DND-41 (cell line): ENCODE measurements around the gene IKZF5.

ENCODE experiments used
- ATAC-seq: fragments of 200-7000 bp; cut with Tn5 transposase; 3 replicates; pipeline ENCODE4 v1.9.1; 2021; ENCODE audit warnings: low read depth; ENCODE audit not compliant: insufficient read depth
- DNase-seq: peaks from one replicate; pipeline ENCODE4 v3.0.0-alpha.2; 2020
- H2AFZ ChIP-seq: 2 replicates; pipeline ENCODE4 v1.6.0; 2012; ENCODE audit warnings: low read depth, low read length
- H3K27ac ChIP-seq: 2 replicates; pipeline ENCODE4 v1.5.1; 2012; ENCODE audit warnings: low read length, inconsistent platforms
- H3K27me3 ChIP-seq: fragments of 200-600 bp; sonication (generic); 2 replicates; pipeline ENCODE4 v1.6.0; 2012; ENCODE audit warnings: low read length, mild to moderate bottlenecking, inconsistent platforms; ENCODE audit not compliant: insufficient read depth, poor library complexity
- H3K36me3 ChIP-seq: 2 replicates; pipeline ENCODE4 v1.5.1; 2012; ENCODE audit warnings: low read length, inconsistent platforms; ENCODE audit not compliant: insufficient read depth
- H3K4me1 ChIP-seq: 2 replicates; pipeline ENCODE4 v1.5.1; 2012; ENCODE audit warnings: mild to moderate bottlenecking, low read length; ENCODE audit not compliant: insufficient read depth
- H3K4me2 ChIP-seq: 2 replicates; pipeline ENCODE4 v1.6.0; 2012; ENCODE audit warnings: mild to moderate bottlenecking, moderate library complexity, low read length, inconsistent platforms; ENCODE audit not compliant: insufficient read depth
- H3K4me3 ChIP-seq, 2 experiments: fragments of 200-600 bp in 1 of 2; shearing (Covaris generic) in 1 of 2; 2 replicates each; pipeline ENCODE4 v1.5.1; 2012 to 2016; ENCODE audit warnings: inconsistent platforms in 2 of 2, low read length in 2 of 2, mild to moderate bottlenecking in 2 of 2, low read depth in 1 of 2, moderate library complexity in 1 of 2
- H3K79me2 ChIP-seq: 2 replicates; pipeline ENCODE4 v1.6.0; 2012; ENCODE audit warnings: low read length, inconsistent platforms; ENCODE audit not compliant: insufficient read depth
- H3K9ac ChIP-seq: 2 replicates; pipeline ENCODE4 v1.6.0; 2012; ENCODE audit warnings: low read depth, mild to moderate bottlenecking, inconsistent platforms, low read length, moderate library complexity
- H3K9me3 ChIP-seq: 2 replicates; pipeline ENCODE4 v1.5.1; 2012; ENCODE audit warnings: low read length, moderate library complexity, mild to moderate bottlenecking, inconsistent platforms; ENCODE audit not compliant: insufficient read depth, severe bottlenecking
- H4K20me1 ChIP-seq: 2 replicates; pipeline ENCODE4 v1.6.0; 2012; ENCODE audit warnings: low read length; ENCODE audit not compliant: insufficient read depth
- EZH2 ChIP-seq: IDR thresholded peaks from 3 replicates; pipeline ENCODE4 v1.6.1; 2012; ENCODE audit warnings: borderline replicate concordance, low read depth, mild to moderate bottlenecking, moderate library complexity, low read length, inconsistent platforms; ENCODE audit not compliant: severe bottlenecking
- TF ChIP-seq, protein P1 (sequence below): IDR thresholded peaks from 2 replicates; pipeline ENCODE4 v1.5.1; 2012; ENCODE audit warnings: borderline replicate concordance, low read length, moderate library complexity, mild to moderate bottlenecking; ENCODE audit not compliant: poor library complexity, severe bottlenecking; ENCODE audit errors: extremely low read depth

Gene IKZF5

GRCh38 chr10:123039632-123039930, 31.0 kb upstream of the IKZF5 start:
- no peaks in the 10 kb centered on the region for H3K4me1 ChIP-seq
- ATAC-seq (no peak), DNase-seq (no peak)
- no peak overlapping the region for H3K27ac ChIP-seq
- H4K20me1 ChIP-seq: no peaks in the 10 kb centered on the region
- H3K9ac ChIP-seq: no peak overlapping the region
- no peak for TF ChIP-seq EZH2
- TF ChIP-seq, protein P1, sequence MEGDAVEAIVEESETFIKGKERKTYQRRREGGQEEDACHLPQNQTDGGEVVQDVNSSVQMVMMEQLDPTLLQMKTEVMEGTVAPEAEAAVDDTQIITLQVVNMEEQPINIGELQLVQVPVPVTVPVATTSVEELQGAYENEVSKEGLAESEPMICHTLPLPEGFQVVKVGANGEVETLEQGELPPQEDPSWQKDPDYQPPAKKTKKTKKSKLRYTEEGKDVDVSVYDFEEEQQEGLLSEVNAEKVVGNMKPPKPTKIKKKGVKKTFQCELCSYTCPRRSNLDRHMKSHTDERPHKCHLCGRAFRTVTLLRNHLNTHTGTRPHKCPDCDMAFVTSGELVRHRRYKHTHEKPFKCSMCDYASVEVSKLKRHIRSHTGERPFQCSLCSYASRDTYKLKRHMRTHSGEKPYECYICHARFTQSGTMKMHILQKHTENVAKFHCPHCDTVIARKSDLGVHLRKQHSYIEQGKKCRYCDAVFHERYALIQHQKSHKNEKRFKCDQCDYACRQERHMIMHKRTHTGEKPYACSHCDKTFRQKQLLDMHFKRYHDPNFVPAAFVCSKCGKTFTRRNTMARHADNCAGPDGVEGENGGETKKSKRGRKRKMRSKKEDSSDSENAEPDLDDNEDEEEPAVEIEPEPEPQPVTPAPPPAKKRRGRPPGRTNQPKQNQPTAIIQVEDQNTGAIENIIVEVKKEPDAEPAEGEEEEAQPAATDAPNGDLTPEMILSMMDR: no peak
- H3K4me2 ChIP-seq: no peak overlapping the region
- H2AFZ ChIP-seq: no peak overlapping the region
- H3K36me3 ChIP-seq: peaks cover 18% of the 10 kb centered on the region; the same call in 1 of the 2 replicates
- no peak overlapping the region for H3K4me3 ChIP-seq
- no peaks in the 10 kb centered on the region for H3K27me3 ChIP-seq
- H3K79me2 ChIP-seq: no peaks in the 10 kb centered on the region
- no peaks in the 10 kb centered on the region for H3K9me3 ChIP-seq

DNA sequence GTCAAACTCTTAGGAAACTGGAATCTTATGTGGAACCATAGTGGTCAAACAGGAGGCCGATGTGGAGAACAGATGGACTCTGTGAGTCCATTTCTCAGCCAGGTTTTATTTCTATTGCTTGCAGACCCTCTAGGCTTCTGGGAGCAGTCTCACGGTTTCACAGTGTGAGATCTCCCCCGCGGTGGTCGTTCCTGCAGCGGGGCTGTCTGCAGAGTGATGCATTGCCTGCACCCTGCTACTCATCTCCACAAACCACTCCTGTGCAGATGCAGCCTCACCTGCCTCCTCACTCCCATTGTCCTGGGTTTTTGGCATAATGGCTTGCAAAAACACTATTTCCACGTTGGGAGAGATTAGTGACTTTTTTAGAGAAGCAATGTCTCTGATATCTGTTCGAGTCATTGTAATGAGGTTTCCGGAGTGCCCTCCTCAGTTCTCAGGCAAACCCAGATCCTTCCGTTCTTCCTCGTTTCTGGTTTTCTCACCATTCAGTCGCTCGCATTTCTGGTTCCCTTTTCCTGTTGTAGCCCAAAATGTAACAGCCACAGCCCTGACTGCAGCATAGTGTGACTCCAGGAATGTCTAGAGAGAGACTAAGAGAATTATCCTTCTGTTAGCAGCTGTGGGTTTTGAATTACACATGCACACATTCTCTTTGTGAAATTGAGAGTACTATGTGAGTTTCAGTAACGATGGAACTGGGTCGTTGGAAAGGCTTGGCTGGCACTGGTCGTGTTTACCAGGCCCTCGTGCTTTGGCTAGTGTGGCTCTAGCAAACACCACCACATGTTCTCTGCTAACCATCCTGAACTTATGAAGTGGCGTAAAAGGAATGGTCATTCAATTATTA, 30.4 kb upstream of the IKZF5 start:
- no peaks in the 10 kb centered on the region for H4K20me1 ChIP-seq
- no peaks in the 10 kb centered on the region for H3K27me3 ChIP-seq
- no peaks in the 10 kb centered on the region for H3K9me3 ChIP-seq
- H2AFZ ChIP-seq: no peak overlapping the region
- no peak overlapping the region for H3K9ac ChIP-seq
- ATAC-seq (no peak), DNase-seq (no peak)
- no peak overlapping the region for H3K27ac ChIP-seq
- no peak overlapping the region for H3K4me3 ChIP-seq
- H3K4me2 ChIP-seq: no peak overlapping the region
- peaks cover 18% of the 10 kb centered on the region; the same call in 1 of the 2 replicates for H3K36me3 ChIP-seq
- H3K4me1 ChIP-seq: no peaks in the 10 kb centered on the region
- no peaks in the 10 kb centered on the region for H3K79me2 ChIP-seq
- TF ChIP-seq, protein P1: no peak
- no peak for TF ChIP-seq EZH2

GRCh38 chr10:123035467-123036086, 27.0 kb upstream of the IKZF5 start:
- H3K4me2 ChIP-seq: no peak overlapping the region
- no peaks in the 10 kb centered on the region for H3K9me3 ChIP-seq
- ATAC-seq (no peak), DNase-seq (no peak)
- no peaks in the 10 kb centered on the region for H3K27me3 ChIP-seq
- TF ChIP-seq, protein P1: no peak
- no peak overlapping the region for H3K9ac ChIP-seq
- no peak overlapping the region for H3K27ac ChIP-seq
- H3K36me3 ChIP-seq: peaks cover 15% of the 10 kb centered on the region; the same call in 1 of the 2 replicates
- H3K79me2 ChIP-seq: no peaks in the 10 kb centered on the region
- H3K4me3 ChIP-seq: no peak overlapping the region
- H3K4me1 ChIP-seq: no peaks in the 10 kb centered on the region
- H4K20me1 ChIP-seq: no peaks in the 10 kb centered on the region
- H2AFZ ChIP-seq: no peak overlapping the region
